GM06990 (cell line): ENCODE measurements around the gene DGKI.
A peak's percentile ranks its signal among the peaks of the same experiment; 100 is the strongest.

Source experiments
- DNase-seq: peaks from one replicate; pipeline ENCODE4 v3.0.0-alpha.2; 2011; ENCODE audit not compliant: insufficient read length; ENCODE audit errors: extremely low read depth
- H3K27me3 ChIP-seq: replicated peaks from 2 replicates; pipeline ENCODE4 v1.6.0; 2011; ENCODE audit warnings: low read length; ENCODE audit not compliant: control insufficient read depth, insufficient read depth
- H3K36me3 ChIP-seq: 2 replicates; pipeline ENCODE4 v1.5.1; 2011; ENCODE audit warnings: low read length; ENCODE audit not compliant: control insufficient read depth, insufficient read depth
- H3K4me3 ChIP-seq: replicated peaks from 2 replicates; pipeline ENCODE4 v1.5.1; 2011; ENCODE audit warnings: low read depth, mild to moderate bottlenecking, control low read depth, low read length
- TF ChIP-seq, protein P1 (sequence below): IDR thresholded peaks from 2 replicates; pipeline ENCODE4 v1.5.1; 2011; ENCODE audit warnings: low read length, control low read depth, mild to moderate bottlenecking, inconsistent platforms; ENCODE audit not compliant: insufficient read depth, poor library complexity, severe bottlenecking

The DGKI gene

DNA sequence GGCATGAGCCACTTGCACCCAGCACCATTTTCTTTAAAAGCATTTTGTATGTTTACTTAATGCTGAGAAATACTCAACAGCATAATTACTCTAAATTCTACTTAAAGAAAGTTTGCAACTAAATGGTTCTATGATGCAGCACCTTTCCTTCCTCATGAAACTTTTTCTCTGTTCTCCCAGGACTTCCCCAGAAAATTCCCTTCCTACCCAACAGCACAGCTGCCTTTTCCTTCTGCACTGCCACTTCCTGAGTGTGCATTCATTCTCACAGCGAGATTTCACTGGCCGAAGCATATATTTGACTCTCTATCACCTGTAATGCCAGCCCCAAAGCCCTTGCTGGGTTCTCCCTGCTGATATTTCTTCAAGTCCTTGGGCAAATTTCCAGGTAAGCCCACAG lies 41.5 kb upstream of the DGKI start:
- DNase-seq, result no peak
- Histone ChIP-seq H3K36me3 (peaks cover 19% of the 10 kb centered on the region), H3K4me3 (no peak overlapping the region), H3K27me3 (no peaks in the 10 kb centered on the region)
- TF ChIP-seq, protein P1, sequence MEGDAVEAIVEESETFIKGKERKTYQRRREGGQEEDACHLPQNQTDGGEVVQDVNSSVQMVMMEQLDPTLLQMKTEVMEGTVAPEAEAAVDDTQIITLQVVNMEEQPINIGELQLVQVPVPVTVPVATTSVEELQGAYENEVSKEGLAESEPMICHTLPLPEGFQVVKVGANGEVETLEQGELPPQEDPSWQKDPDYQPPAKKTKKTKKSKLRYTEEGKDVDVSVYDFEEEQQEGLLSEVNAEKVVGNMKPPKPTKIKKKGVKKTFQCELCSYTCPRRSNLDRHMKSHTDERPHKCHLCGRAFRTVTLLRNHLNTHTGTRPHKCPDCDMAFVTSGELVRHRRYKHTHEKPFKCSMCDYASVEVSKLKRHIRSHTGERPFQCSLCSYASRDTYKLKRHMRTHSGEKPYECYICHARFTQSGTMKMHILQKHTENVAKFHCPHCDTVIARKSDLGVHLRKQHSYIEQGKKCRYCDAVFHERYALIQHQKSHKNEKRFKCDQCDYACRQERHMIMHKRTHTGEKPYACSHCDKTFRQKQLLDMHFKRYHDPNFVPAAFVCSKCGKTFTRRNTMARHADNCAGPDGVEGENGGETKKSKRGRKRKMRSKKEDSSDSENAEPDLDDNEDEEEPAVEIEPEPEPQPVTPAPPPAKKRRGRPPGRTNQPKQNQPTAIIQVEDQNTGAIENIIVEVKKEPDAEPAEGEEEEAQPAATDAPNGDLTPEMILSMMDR, result no peak

DNA sequence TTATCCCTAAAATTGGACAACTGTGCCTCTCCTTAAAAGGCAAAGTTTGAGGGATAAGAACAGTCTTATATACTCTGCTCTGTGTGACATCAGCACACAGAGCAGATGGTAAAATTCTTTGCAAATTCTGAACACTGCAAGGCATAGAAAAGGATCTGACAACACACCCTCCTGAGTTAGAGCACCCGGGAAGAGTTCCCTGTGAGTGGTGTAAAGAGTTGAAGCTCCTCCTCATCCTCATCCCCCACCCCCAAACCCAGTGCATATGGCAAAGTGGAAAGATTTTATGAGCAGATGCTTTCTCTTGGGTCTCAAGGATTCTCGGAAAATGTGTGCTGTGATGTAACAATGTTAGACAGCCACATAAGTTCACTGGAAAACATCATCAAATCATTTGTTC lies 40.0 kb upstream of the DGKI start:
- Histone ChIP-seq H3K27me3 (no peaks in the 10 kb centered on the region), H3K4me3 (no peak overlapping the region), H3K36me3 (peaks cover 23% of the 10 kb centered on the region)
- DNase-seq, result no peak
- TF ChIP-seq, protein P1, result no peak

DNA sequence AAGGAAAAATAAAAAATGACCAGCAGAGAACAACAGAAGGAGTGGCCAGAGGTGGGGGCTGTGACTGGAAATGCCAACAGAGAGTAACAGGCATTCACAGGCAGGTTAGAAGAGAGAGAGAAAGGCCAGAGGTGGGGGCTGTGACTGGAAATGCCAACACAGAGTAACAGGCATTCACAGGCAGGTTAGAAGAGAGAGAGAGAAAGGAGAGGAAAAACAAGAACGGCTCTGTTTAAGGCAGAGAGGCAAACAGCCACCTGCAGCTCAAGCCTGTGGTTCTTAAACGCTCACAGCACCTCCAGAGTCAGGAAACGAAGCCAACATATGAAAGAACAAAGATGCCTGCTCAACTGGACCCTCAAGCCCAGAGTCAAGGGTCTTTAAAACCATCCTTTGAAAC lies 39.5 kb upstream of the DGKI start:
- H3K36me3 ChIP-seq, result peaks cover 25% of the 10 kb centered on the region
- no peaks in the 10 kb centered on the region for H3K27me3 ChIP-seq
- TF ChIP-seq, protein P1, result no peak
- DNase-seq, result no peak
- no peak overlapping the region for H3K4me3 ChIP-seq

DNA sequence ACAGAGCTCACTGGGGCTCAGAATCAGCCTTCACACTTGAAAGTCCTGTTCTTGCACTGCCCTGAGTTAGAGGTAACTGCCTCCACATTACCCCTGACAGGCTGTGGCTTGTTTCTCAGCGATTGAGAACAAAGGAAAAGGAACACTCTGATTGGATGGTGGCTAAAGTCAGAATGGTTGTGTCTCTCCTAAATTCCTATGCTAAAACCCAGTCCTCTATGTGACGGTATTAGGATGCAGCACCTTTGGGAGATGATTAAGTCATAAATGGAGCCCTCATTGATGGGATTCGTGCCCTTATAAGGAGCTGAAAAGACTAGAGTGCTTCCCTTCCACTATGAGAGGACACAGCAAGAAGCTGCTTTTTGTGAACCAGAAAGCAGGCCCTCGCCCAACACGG lies 38.9 kb upstream of the DGKI start:
- peaks cover 28% of the 10 kb centered on the region for H3K36me3 ChIP-seq
- no peak for DNase-seq
- TF ChIP-seq, protein P1, result no peak
- H3K4me3 ChIP-seq, result no peak overlapping the region
- no peaks in the 10 kb centered on the region for H3K27me3 ChIP-seq

DNA sequence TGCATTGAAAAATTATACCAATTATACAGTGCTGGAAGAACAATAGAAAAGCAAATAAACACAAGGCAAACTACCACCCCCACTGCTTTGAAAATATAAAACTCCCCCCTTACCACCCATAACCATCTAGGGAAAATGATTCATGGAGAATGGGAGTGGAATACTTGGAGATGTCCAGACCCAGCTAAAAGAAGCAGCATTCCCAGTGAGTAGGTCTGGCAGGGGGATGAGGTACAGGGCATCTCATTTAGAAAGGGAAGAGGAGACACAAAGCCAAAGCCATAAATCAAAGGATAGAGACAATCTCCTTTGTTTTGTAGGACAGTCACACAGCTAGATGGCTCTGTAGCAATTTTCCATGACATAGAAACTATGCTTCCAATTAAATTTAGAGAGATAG lies 36.0 kb upstream of the DGKI start:
- no peak for DNase-seq
- no peak overlapping the region for H3K4me3 ChIP-seq
- peaks cover 35% of the 10 kb centered on the region for H3K36me3 ChIP-seq
- TF ChIP-seq, protein P1, result no peak
- no peaks in the 10 kb centered on the region for H3K27me3 ChIP-seq

DNA sequence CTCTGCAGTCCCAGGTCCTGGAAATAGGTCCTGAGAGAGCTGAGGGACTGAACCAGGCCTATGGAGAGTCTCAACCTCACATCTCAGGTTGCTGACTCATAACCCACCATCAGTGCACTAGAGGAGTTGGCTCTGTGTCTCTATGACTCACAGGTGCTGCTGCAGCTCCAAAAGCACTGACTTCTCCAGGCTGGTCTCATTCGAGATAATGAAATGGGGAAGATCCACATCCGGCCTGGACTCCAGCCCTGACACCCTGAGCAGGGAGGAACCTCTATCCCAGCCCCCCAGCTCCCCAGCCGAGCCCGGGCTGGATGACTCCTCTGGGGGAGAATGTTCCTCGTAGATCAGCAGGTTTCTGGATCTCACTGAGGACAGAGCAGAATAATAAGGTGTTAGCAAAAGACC lies 35.5 kb upstream of the DGKI start:
- H3K36me3 ChIP-seq, result peaks cover 35% of the 10 kb centered on the region
- TF ChIP-seq, protein P1, result no peak
- no peaks in the 10 kb centered on the region for H3K27me3 ChIP-seq
- peak; percentile 38 for DNase-seq
- no peak overlapping the region for H3K4me3 ChIP-seq
